Liver (tissue), 3 donors: ENCODE measurements around the gene EXOSC5.

Experiments
- EGR1 ChIP-seq, 2 donors: IDR thresholded peaks; 2 replicates each; pipeline ENCODE4 v1.6.1; 2016 to 2018; ENCODE audit warnings: antibody characterized with exemption in 2 of 2, low read depth in 2 of 2
- FOXA1 ChIP-seq: IDR thresholded peaks from 2 replicates; pipeline ENCODE4 v1.6.1; 2016; ENCODE audit warnings: antibody characterized with exemption
- GABPA ChIP-seq, 2 donors: IDR thresholded peaks in 1 of 2; conservative IDR thresholded peaks in 1 of 2; 2 replicates each; pipeline ENCODE4 v1.6.1; 2016; ENCODE audit warnings: antibody characterized with exemption in 2 of 2, mild to moderate bottlenecking in 1 of 2, moderate library complexity in 1 of 2
- HNF4G ChIP-seq: IDR thresholded peaks from 2 replicates; pipeline ENCODE4 v1.6.1; 2016; ENCODE audit warnings: antibody characterized with exemption
- JUND ChIP-seq, 2 donors: IDR thresholded peaks; 2 replicates each; pipeline ENCODE4 v1.6.1; 2016; ENCODE audit warnings: antibody characterized with exemption in 2 of 2
- RAD21 ChIP-seq, 2 donors: IDR thresholded peaks; 2 replicates each; pipeline ENCODE4 v1.6.1; 2016; ENCODE audit warnings: antibody characterized with exemption in 2 of 2, mild to moderate bottlenecking in 2 of 2
- RXRA ChIP-seq, 2 donors: IDR thresholded peaks; 2 replicates each; pipeline ENCODE4 v1.6.1; 2017 to 2018; ENCODE audit warnings: antibody characterized with exemption in 2 of 2, mild to moderate bottlenecking in 1 of 2
- TAF1 ChIP-seq: conservative IDR thresholded peaks from 2 replicates; pipeline ENCODE4 v1.6.1; 2016; ENCODE audit warnings: antibody characterized with exemption, mild to moderate bottlenecking
- YY1 ChIP-seq: IDR thresholded peaks from 2 replicates; pipeline ENCODE4 v1.6.1; 2016; ENCODE audit warnings: antibody characterized with exemption, mild to moderate bottlenecking
- TF ChIP-seq, protein P1 (sequence below): fragments of 150-350 bp; IDR thresholded peaks from 2 replicates; pipeline ENCODE4 v1.5.1; 2017; ENCODE audit warnings: improper control_type of control experiment, low read depth, low read length; ENCODE audit not compliant: missing input control
- TF ChIP-seq, protein P2 (sequence below): IDR thresholded peaks from 2 replicates; pipeline ENCODE4 v1.6.1; 2016; ENCODE audit warnings: antibody characterized with exemption, mild to moderate bottlenecking
- TF ChIP-seq, protein P3 (sequence below): IDR thresholded peaks from 2 replicates; pipeline ENCODE4 v1.6.1; 2016; ENCODE audit warnings: antibody characterized with exemption
- TF ChIP-seq, protein P4 (sequence below): IDR thresholded peaks from 2 replicates; pipeline ENCODE4 v1.6.1; 2016; ENCODE audit warnings: antibody characterized with exemption
- TF ChIP-seq, protein P5 (sequence below): IDR thresholded peaks from 2 replicates; pipeline ENCODE4 v1.6.1; 2016; ENCODE audit warnings: antibody characterized with exemption
- donor health status: healthy.
- donor health status: healthy.

DNA sequence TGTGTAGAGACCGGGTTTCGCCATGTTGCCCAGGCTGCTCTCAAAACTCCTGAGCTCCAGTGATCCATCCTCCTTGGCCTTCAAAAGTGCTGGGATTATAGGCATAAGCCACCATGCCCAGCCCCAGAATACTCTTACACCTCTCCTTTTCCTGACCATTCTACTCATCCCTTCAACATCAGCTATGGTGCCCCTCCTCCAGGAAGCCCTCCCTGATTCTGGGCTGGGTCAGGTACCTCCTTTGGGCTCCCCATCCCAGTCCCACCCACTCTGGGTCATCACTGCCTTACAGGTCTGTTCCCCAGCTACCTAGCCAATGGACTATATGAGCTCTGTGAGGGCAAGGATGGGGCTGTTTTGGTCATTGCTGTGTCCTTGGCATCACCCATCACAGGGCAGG lies 53.0 kb downstream of the EXOSC5 start:
- TF ChIP-seq, protein P1, sequence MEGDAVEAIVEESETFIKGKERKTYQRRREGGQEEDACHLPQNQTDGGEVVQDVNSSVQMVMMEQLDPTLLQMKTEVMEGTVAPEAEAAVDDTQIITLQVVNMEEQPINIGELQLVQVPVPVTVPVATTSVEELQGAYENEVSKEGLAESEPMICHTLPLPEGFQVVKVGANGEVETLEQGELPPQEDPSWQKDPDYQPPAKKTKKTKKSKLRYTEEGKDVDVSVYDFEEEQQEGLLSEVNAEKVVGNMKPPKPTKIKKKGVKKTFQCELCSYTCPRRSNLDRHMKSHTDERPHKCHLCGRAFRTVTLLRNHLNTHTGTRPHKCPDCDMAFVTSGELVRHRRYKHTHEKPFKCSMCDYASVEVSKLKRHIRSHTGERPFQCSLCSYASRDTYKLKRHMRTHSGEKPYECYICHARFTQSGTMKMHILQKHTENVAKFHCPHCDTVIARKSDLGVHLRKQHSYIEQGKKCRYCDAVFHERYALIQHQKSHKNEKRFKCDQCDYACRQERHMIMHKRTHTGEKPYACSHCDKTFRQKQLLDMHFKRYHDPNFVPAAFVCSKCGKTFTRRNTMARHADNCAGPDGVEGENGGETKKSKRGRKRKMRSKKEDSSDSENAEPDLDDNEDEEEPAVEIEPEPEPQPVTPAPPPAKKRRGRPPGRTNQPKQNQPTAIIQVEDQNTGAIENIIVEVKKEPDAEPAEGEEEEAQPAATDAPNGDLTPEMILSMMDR = no peak
- TF ChIP-seq EGR1 (IDR thresholded peaks at IDR 0.05; ENCODE audit: low read depth in 2 of 2) (no peak), JUND (IDR thresholded peaks at IDR 0.05) (no peak), GABPA (IDR thresholded peaks at IDR 0.05 in 1 of 2, conservative IDR thresholded peaks at IDR 0.05 in 1 of 2) (no peak), HNF4G (no peak), RAD21 (IDR thresholded peaks at IDR 0.05) (no peak), TAF1 (no peak), YY1 (no peak), FOXA1 (no peak), RXRA (IDR thresholded peaks at IDR 0.05) (no peak)
- TF ChIP-seq, protein P2, sequence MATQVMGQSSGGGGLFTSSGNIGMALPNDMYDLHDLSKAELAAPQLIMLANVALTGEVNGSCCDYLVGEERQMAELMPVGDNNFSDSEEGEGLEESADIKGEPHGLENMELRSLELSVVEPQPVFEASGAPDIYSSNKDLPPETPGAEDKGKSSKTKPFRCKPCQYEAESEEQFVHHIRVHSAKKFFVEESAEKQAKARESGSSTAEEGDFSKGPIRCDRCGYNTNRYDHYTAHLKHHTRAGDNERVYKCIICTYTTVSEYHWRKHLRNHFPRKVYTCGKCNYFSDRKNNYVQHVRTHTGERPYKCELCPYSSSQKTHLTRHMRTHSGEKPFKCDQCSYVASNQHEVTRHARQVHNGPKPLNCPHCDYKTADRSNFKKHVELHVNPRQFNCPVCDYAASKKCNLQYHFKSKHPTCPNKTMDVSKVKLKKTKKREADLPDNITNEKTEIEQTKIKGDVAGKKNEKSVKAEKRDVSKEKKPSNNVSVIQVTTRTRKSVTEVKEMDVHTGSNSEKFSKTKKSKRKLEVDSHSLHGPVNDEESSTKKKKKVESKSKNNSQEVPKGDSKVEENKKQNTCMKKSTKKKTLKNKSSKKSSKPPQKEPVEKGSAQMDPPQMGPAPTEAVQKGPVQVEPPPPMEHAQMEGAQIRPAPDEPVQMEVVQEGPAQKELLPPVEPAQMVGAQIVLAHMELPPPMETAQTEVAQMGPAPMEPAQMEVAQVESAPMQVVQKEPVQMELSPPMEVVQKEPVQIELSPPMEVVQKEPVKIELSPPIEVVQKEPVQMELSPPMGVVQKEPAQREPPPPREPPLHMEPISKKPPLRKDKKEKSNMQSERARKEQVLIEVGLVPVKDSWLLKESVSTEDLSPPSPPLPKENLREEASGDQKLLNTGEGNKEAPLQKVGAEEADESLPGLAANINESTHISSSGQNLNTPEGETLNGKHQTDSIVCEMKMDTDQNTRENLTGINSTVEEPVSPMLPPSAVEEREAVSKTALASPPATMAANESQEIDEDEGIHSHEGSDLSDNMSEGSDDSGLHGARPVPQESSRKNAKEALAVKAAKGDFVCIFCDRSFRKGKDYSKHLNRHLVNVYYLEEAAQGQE = no peak
- TF ChIP-seq, protein P3, sequence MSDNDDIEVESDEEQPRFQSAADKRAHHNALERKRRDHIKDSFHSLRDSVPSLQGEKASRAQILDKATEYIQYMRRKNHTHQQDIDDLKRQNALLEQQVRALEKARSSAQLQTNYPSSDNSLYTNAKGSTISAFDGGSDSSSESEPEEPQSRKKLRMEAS = no peak
- TF ChIP-seq, protein P4, sequence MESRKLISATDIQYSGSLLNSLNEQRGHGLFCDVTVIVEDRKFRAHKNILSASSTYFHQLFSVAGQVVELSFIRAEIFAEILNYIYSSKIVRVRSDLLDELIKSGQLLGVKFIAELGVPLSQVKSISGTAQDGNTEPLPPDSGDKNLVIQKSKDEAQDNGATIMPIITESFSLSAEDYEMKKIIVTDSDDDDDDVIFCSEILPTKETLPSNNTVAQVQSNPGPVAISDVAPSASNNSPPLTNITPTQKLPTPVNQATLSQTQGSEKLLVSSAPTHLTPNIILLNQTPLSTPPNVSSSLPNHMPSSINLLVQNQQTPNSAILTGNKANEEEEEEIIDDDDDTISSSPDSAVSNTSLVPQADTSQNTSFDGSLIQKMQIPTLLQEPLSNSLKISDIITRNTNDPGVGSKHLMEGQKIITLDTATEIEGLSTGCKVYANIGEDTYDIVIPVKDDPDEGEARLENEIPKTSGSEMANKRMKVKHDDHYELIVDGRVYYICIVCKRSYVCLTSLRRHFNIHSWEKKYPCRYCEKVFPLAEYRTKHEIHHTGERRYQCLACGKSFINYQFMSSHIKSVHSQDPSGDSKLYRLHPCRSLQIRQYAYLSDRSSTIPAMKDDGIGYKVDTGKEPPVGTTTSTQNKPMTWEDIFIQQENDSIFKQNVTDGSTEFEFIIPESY = no peak
- TF ChIP-seq, protein P5, sequence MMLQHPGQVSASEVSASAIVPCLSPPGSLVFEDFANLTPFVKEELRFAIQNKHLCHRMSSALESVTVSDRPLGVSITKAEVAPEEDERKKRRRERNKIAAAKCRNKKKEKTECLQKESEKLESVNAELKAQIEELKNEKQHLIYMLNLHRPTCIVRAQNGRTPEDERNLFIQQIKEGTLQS = no peak
